Left lung (tissue), 10 donors: ENCODE results near the gene GNPTG. TPM values are rescaled to one million over a fixed set of nuclear protein-coding genes. Genes with fewer than 3 reads are reported as not detected.

Experiments used
- ATAC-seq: fragments of 200-7000 bp; cut with Tn5 transposase; one replicate; pipeline ENCODE4 v1.9.1; 2020; ENCODE audit warnings: moderate library complexity
- DNase-seq, 4 donors: peaks; one replicate each; pipeline ENCODE4 v3.0.0-alpha.2; 2013 to 2020
- H3K27ac ChIP-seq, 2 donors: fragments of 200-600 bp; sonication (generic) in 1 of 2; one replicate each; pipeline versions ENCODE4 v1.5.0 to v1.8.0; 2020 to 2021
- H3K27me3 ChIP-seq, 2 donors: fragments of 200-600 bp; sonication (generic) in 1 of 2; one replicate each; pipeline versions ENCODE4 v1.5.0 to v1.8.0; 2020 to 2021
- H3K36me3 ChIP-seq, 2 donors: fragments of 200-600 bp; sonication (generic) in 1 of 2; one replicate each; pipeline versions ENCODE4 v1.5.0 to v1.8.0; 2020 to 2021
- H3K4me1 ChIP-seq, 2 donors: fragments of 200-600 bp; one replicate each; pipeline ENCODE4 v1.8.0; 2021
- H3K4me3 ChIP-seq, 2 donors: fragments of 200-600 bp; sonication (generic) in 1 of 2; one replicate each; pipeline versions ENCODE4 v1.5.0 to v1.8.0; 2020 to 2021; ENCODE audit warnings: mild to moderate bottlenecking in 1 of 2
- H3K9me3 ChIP-seq, 2 donors: fragments of 200-600 bp; sonication (generic) in 1 of 2; one replicate each; pipeline versions ENCODE4 v1.5.0 to v1.8.0; 2020 to 2021
- CTCF ChIP-seq, 2 donors: fragments of 200-600 bp; sonication (generic) in 1 of 2; IDR thresholded peaks; one replicate each; pipeline versions ENCODE4 v1.5.0 to v1.8.0; 2021; ENCODE audit warnings: antibody characterized with exemption in 2 of 2
- intact Hi-C, 2 donors: fragments of 100-400 bp; cut with DNase I; formaldehyde crosslinking; loops; one replicate each; pipeline versions ENCODE4 v1.11.2 to v1.14.2; 2022
- polyA plus RNA-seq, 6 donors: library from polyadenylated mRNA; unstranded; fragments of 120-200 nt; gene quantifications; one replicate each; pipeline ENCODE4 v1.2.1, GENCODE V29; 2013; ENCODE audit not compliant: insufficient read length in 6 of 6
- total RNA-seq, 2 donors: library from RNA; stranded (reverse); fragmentation: NEBNext Ultra II Directional; extraction: Animal tissue kit (Norgen Biotek cat#: 25700); gene quantifications; one replicate each; pipeline ENCODE4 v1.2.1, GENCODE V29; 2021
- donor health status: DM: no; HTN: yes; CAD: no.
- donor health status: DM: no; HTN: no; CAD: no.

GNPTG gene
- total and polyA plus RNA-seq, 8 donors, result 32.0 to 97.4 (median 49.4) TPM

- peaks cover 0 to 6% of the 10 kb centered on the region in 2 donors for H3K36me3 ChIP-seq
- intact Hi-C loops, result no loop called here
- no peak for TF ChIP-seq CTCF (IDR thresholded peaks at IDR 0.05)
- H3K27ac ChIP-seq, result no peak overlapping the region
- no peaks in the 10 kb centered on the region for H3K27me3 ChIP-seq
- peak; percentile 97 for ATAC-seq
- peak overlapping the region; percentile 4 to 15 for H3K4me3 ChIP-seq
- DNase-seq, result peak; percentile 53 to 98 (median 94)
- peaks cover 4 to 18% of the 10 kb centered on the region in 2 donors for H3K4me1 ChIP-seq
- no peaks in the 10 kb centered on the region for H3K9me3 ChIP-seq
Measured at GRCh38 chr16:1342526-1343427, 9.0 kb upstream of the GNPTG start.

GRCh38 chr16:1343428-1344242 is 8.1 kb upstream of the GNPTG start:
- no peaks in the 10 kb centered on the region for H3K27me3 ChIP-seq
- no peak for TF ChIP-seq CTCF (IDR thresholded peaks at IDR 0.05)
- intact Hi-C loops, result no loop called here
- peaks cover 4 to 18% of the 10 kb centered on the region in 2 donors for H3K4me1 ChIP-seq
- no peak overlapping the region for H3K27ac ChIP-seq
- no peaks in the 10 kb centered on the region for H3K9me3 ChIP-seq
- DNase-seq (peak in 1 of 4 donors; percentile 82), ATAC-seq (no peak)
- peak overlapping the region; percentile 4 to 15 for H3K4me3 ChIP-seq
- H3K36me3 ChIP-seq, result peaks cover 0 to 14% of the 10 kb centered on the region in 2 donors

GRCh38 chr16:1344499-1344898 is 7.2 kb upstream of the GNPTG start:
- no peak for ATAC-seq
- H3K36me3 ChIP-seq, result peaks cover 0 to 23% of the 10 kb centered on the region in 2 donors
- no peaks in the 10 kb centered on the region for H3K27me3 ChIP-seq
- H3K4me1 ChIP-seq, result peaks cover 4 to 18% of the 10 kb centered on the region in 2 donors
- no peaks in the 10 kb centered on the region for H3K9me3 ChIP-seq
- no peak for DNase-seq
- TF ChIP-seq CTCF (IDR thresholded peaks at IDR 0.05), result no peak
- no peak overlapping the region for H3K4me3 ChIP-seq
- no peak overlapping the region for H3K27ac ChIP-seq
- intact Hi-C loops, result no loop called here

GRCh38 chr16:1345087-1345486 is 6.6 kb upstream of the GNPTG start:
- peaks cover 0 to 29% of the 10 kb centered on the region in 2 donors for H3K36me3 ChIP-seq
- H3K4me3 ChIP-seq, result no peak overlapping the region
- intact Hi-C loops, result no loop called here
- DNase-seq, result no peak
- H3K4me1 ChIP-seq, result peaks cover 4 to 22% of the 10 kb centered on the region in 2 donors
- no peaks in the 10 kb centered on the region for H3K27me3 ChIP-seq
- ATAC-seq, result no peak
- no peak for TF ChIP-seq CTCF (IDR thresholded peaks at IDR 0.05)
- no peak overlapping the region for H3K27ac ChIP-seq
- no peaks in the 10 kb centered on the region for H3K9me3 ChIP-seq
